ENCODE data around the gene PMFBP1. TPM values are rescaled to one million over a fixed set of nuclear protein-coding genes. Genes with fewer than 3 reads are reported as not detected.
A peak's percentile ranks its signal among the peaks of the same experiment; 100 is the strongest.

The PMFBP1 gene
- polyA plus RNA-seq (ENCODE audit: insufficient read length in 4 of 4): 1 to 10 TPM; 3.0 to 9.2 (median 5.9) TPM

DNA sequence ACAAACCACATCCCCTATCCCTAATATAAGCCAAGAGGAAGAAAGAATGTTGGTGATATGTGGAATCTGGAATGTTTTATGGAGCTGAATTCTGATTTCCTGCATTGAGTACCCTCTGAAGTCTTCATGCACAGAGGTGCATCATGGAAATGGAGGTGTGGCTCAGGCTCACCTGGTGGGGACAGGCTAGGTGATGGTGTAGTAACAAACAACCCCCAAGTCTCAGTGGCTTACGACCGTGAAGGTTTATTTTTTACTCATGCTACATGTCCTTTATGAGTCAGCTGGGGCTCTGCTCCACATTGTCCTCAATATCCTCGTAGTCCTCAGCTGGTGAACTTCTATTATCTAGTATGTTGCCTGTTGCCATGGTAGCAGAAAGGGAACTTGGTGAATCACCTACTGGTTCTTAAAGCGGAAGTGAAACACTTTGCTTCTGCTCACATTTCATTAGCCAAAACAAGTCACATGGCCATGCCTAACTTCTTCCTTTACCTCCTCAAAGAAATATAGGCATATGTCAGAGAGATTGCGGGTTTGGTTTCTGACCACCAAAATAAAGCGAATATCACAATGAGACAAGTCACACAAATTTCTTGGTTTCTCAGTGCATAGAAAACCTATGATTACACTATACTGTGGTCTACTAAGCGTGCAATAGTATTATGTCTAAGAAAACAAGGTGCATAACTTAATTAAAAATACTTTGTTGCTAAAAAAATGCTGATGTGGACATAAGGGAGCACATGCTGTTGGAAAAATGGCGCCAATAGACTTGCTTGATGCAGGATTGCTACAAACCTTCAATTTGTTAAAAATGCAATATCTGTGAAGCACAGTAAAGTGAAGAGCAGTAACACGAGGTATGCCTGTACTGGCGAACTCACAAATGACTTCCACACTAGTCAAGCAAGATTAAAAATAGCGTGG lies at the start of gene PMFBP1:
Gene PMFBP1 (minus strand): TSS at position 51 of the 930 bp plus-strand sequence. CDS start 947 bp downstream, outside the sequence.
- no peak for DNase-seq (ENCODE audit: low read depth in 4 of 4, low spot score in 2 of 4)

- no peak for DNase-seq (ENCODE audit: low read depth in 4 of 4, low spot score in 2 of 4)
Measured at GRCh38 chr16:72221630-72222024, 49.7 kb upstream of the PMFBP1 start.

- DNase-seq (ENCODE audit: low read depth in 4 of 4, low spot score in 2 of 4): peak in 1 of 4 donors; percentile 31
Measured at GRCh38 chr16:72220875-72221629, 49.1 kb upstream of the PMFBP1 start.

DNA sequence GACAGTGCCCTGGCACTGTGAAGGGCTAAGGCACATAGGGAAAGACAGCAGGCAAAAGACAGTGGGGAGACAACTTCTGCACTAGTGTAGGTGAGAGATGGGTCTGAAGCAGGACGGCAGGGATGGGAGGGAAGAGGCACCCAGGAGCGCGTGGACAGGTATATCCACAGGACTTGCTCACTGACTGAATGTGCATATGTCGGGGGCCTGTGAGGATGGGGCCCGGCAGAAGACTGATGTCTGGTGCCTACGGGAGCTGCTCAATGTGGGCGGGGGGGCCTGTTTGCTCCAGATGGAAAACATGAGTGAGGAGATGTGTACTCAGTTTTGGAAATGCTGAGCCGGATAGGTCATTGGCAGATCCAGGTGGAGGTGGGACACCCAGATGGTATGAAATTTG lies 47.3 kb upstream of the PMFBP1 start:
- no peak for DNase-seq (ENCODE audit: low read depth in 4 of 4, low spot score in 2 of 4)

- DNase-seq (ENCODE audit: low read depth in 4 of 4, low spot score in 2 of 4): no peak
Measured at GRCh38 chr16:72216767-72217166, 44.8 kb upstream of the PMFBP1 start.

DNA sequence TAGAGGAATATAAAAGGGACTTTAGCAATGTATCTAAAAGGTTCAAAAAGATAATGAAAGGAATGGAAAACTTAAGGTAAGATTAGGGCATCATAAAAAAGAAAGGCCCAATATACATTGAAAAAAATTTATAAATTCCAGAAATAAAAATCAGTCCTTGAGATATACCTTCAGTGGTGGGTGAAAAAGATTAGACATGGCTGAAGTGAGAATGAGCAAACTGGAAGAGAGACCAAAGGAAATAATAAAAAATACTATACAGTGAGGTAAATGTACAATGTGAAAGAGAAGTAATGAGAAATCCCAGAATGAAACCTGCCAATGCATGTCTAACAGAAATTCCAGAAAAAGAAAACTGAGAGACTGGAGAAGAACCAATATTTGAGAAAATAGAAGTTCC lies 42.9 kb upstream of the PMFBP1 start:
- no peak for DNase-seq (ENCODE audit: low read depth in 4 of 4, low spot score in 2 of 4)

- no peak for DNase-seq (ENCODE audit: low read depth in 4 of 4, low spot score in 2 of 4)
Measured at GRCh38 chr16:72211110-72211509, 39.2 kb upstream of the PMFBP1 start.

DNA sequence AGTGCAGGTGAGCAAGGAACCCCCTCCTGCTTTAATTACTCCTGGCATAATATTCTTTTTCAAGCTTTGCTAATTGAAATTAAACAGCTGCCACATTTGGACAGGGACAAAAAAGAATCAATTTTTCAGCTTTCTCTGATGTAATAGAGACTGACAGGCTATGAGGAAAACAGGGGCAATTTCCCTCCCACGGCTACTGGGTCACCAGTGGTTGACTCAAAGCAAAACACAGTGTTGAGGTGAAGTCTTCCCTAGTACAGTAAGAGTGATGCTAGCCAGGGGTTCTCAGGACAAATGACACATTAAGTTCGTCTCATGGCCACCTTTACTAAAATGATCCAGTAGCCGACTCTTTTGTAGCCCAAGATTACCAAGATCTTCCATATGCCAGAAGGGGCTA lies 38.6 kb upstream of the PMFBP1 start:
- no peak for DNase-seq (ENCODE audit: low read depth in 4 of 4, low spot score in 2 of 4)

GRCh38 chr16:72210072-72210471 lies 38.1 kb upstream of the PMFBP1 start:
- no peak for DNase-seq (ENCODE audit: low read depth in 4 of 4, low spot score in 2 of 4)

- no peak for DNase-seq (ENCODE audit: low read depth in 4 of 4, low spot score in 2 of 4)
Measured at GRCh38 chr16:72206299-72206698, 34.3 kb upstream of the PMFBP1 start.

- no peak for DNase-seq (ENCODE audit: low read depth in 4 of 4, low spot score in 2 of 4)
Measured at GRCh38 chr16:72203401-72203800, 31.4 kb upstream of the PMFBP1 start.

GRCh38 chr16:72202014-72202413 lies 30.1 kb upstream of the PMFBP1 start:
- DNase-seq (ENCODE audit: low read depth in 4 of 4, low spot score in 2 of 4): no peak

- no peak for DNase-seq (ENCODE audit: low read depth in 4 of 4, low spot score in 2 of 4)
Measured at GRCh38 chr16:72201387-72201786, 29.4 kb upstream of the PMFBP1 start.

DNA sequence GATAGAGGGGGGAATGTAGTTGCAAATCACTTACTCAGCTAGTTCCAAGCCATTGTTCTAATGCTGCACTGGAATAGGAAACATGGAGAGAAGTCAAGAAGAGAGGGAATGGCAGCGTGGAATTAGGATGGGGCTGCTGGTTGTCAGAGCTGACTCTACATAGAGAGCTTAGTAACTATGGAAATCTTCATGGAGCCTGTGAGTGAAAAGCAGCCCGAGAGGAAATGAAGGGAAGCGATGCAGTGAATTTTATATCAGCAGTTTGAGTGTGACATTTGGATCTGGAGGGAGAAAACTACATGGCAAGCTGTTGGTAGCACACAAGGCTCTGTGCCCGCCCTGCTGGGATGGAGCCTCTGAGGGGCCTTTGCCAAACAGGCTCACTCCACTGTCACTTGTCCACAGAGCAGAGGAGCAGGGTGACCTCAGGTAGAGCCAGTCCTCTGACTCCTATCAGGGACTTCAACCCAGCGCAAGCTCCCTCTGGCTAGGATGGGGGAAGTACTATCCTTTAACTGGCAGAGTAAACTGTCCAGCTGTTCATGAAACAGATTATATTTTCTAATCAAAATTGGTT lies 27.9 kb upstream of the PMFBP1 start:
- no peak for DNase-seq (ENCODE audit: low read depth in 4 of 4, low spot score in 2 of 4)

DNA sequence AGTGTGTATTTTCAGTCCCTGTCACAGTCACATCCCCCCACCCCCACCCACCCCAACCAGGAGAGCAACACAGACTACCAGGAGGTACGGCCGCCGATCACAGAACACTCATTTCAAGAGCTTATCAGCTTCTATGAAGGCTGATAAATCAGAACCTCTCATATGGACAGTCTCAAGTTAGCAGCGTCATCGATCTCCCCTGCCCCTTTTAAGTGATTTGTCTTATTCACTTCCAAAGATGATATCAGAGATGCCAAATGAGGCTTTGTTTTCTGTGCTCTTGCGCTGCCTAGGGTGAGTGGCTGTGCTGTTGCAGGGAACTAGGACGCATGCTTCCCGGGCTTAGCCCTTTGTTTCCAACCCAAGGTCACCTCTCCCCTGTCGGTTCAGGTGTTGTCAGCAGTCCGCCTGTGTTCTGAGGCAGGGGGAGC lies 26.8 kb upstream of the PMFBP1 start:
- no peak for DNase-seq (ENCODE audit: low read depth in 4 of 4, low spot score in 2 of 4)

- DNase-seq (ENCODE audit: low read depth in 4 of 4, low spot score in 2 of 4): peak in 1 of 4 donors; percentile 46
Measured at GRCh38 chr16:72198021-72198711, 26.2 kb upstream of the PMFBP1 start.

GRCh38 chr16:72197545-72197944 lies 25.6 kb upstream of the PMFBP1 start:
- no peak for DNase-seq (ENCODE audit: low read depth in 4 of 4, low spot score in 2 of 4)

- DNase-seq (ENCODE audit: low read depth in 4 of 4, low spot score in 2 of 4): no peak
Measured at GRCh38 chr16:72195609-72196008, 23.7 kb upstream of the PMFBP1 start.

DNA sequence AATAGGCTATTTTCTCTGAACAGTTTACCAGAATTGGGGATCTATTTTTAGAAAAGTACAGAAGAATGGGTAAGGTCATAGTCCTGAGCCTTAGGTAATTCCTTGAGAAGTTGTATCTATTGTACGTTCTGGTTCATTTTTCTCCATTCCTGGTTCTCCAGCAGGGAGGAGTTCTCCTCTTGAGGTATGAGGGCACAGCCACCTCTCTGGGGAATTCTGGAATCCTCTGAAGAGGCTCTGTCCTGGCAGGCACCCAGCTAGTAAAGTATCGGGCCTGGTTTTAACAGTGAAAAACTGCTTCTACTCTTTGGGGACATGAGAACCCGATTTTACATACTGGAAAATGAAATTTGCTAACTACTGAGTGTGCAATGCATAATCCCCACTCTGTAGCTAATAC lies 19.6 kb upstream of the PMFBP1 start:
- DNase-seq (ENCODE audit: low read depth in 4 of 4, low spot score in 2 of 4): no peak

DNA sequence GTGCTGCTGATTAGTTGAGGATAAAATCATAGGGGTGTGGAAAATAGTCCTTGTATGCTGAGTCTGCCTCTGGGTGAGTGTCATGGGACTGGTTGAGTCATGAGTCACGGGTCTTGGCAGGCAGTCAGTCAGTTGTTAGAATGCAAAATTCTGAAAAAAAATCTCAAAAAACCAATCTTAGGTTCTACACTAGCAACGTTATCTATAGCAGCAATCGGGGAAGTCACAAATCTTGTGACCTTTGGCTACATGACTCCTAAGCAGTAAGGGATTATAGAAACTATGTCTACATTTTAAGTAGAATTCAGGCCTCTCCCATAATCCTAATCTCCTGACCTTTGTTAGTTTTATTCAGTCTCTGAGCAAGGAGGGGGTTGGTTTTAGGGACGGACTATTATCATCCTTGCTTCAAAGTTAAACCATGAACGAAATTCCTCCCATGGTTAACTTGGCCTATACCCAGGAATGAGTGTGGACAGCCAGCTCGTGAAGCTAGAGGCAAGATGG lies 18.0 kb upstream of the PMFBP1 start:
- no peak for DNase-seq (ENCODE audit: low read depth in 4 of 4, low spot score in 2 of 4)

Data from left renal cortex interstitium (tissue), 4 donors.